SK-N-SH (cell line): Measurements from ENCODE around the gene CPTP. TPM values are rescaled to one million over a fixed set of nuclear protein-coding genes. Genes with fewer than 3 reads are reported as not detected.

Experiments
- CTCF ChIA-PET: fragments of 300-600, 350-600 bp; formaldehyde crosslinking; extraction: SDS; loops from one replicate; lab custom pipeline; 2021; lab: Yijun Ruan, JAX
- POLR2A ChIA-PET: fragments of 350-600 bp; sonication (Branson Sonifier 250); formaldehyde crosslinking; extraction: SDS; loops from one replicate; lab custom pipeline; 2020; ENCODE audit warnings: antibody characterized with exemption, inconsistent platforms; lab: Yijun Ruan, JAX
- DNase-seq: peaks from one replicate; pipeline ENCODE4 v3.0.0; 2012
- H2AFZ ChIP-seq: fragments of 200-600 bp; sonication (generic); 2 replicates; pipeline ENCODE4 v1.8.1; 2016; ENCODE audit warnings: antibody characterized with exemption, mild to moderate bottlenecking, low read depth
- H3F3A ChIP-seq: fragments of 200-600 bp; sonication (generic); replicated peaks from 2 replicates; pipeline ENCODE3; 2016; ENCODE audit warnings: antibody characterized with exemption, mild to moderate bottlenecking; ENCODE audit not compliant: insufficient read depth
- H3K27ac ChIP-seq, 2 experiments: fragments of 200-500 bp in 1 of 2; fragments of 200-600 bp in 1 of 2; sonication (Bioruptor generic) in 1 of 2; sonication (generic), shearing (Covaris generic) in 1 of 2; 2 replicates each; pipeline versions ENCODE4 v1.5.1 to v1.6.1; 2014 to 2016; ENCODE audit warnings: low read depth in 2 of 2, inconsistent platforms in 1 of 2, low read length in 1 of 2, mild to moderate bottlenecking in 1 of 2, mixed read lengths in 1 of 2
- H3K27me3 ChIP-seq: fragments of 200-600 bp; sonication (generic), shearing (Covaris generic); 2 replicates; pipeline ENCODE4 v1.6.1; 2016; ENCODE audit warnings: mixed run types; ENCODE audit not compliant: insufficient read depth
- H3K36me3 ChIP-seq, 2 experiments: fragments of 200-500 bp in 1 of 2; fragments of 200-600 bp in 1 of 2; sonication (Bioruptor generic) in 1 of 2; sonication (generic) in 1 of 2; replicated peaks in 1 of 2; 2 replicates each; pipeline versions ENCODE3 to v1.5.1; 2014 to 2016; ENCODE audit warnings: low read length in 1 of 2, mild to moderate bottlenecking in 1 of 2; ENCODE audit not compliant: insufficient read depth in 2 of 2, control insufficient read depth in 1 of 2
- H3K4me1 ChIP-seq, 2 experiments: fragments of 200-500 bp in 1 of 2; fragments of 200-600 bp in 1 of 2; sonication (Bioruptor generic) in 1 of 2; sonication (generic), shearing (Covaris generic) in 1 of 2; 2 replicates each; pipeline versions ENCODE4 v1.5.1 to v1.6.1; 2014 to 2016; ENCODE audit warnings: low read depth in 1 of 2, low read length in 1 of 2, mixed run types in 1 of 2; ENCODE audit not compliant: insufficient read depth in 2 of 2, control insufficient read depth in 1 of 2
- H3K4me2 ChIP-seq: fragments of 200-600 bp; sonication (generic), shearing (Covaris generic); 2 replicates; pipeline ENCODE4 v1.6.1; 2017; ENCODE audit warnings: mixed run types
- H3K4me3 ChIP-seq, 2 experiments: fragments of 200-500 bp in 1 of 2; fragments of 200-600 bp in 1 of 2; sonication (Bioruptor generic) in 1 of 2; sonication (generic), shearing (Covaris generic) in 1 of 2; 2 replicates each; pipeline versions ENCODE4 v1.5.1 to v1.8.1; 2014 to 2016; ENCODE audit warnings: low read depth in 2 of 2, inconsistent platforms in 1 of 2, low read length in 1 of 2, mild to moderate bottlenecking in 1 of 2, mixed read lengths in 1 of 2, moderate library complexity in 1 of 2
- H3K79me2 ChIP-seq: fragments of 200-600 bp; sonication (generic); 2 replicates; pipeline ENCODE4 v1.8.1; 2017; ENCODE audit warnings: mild to moderate bottlenecking; ENCODE audit not compliant: insufficient read depth
- H3K9ac ChIP-seq: fragments of 200-600 bp; sonication (generic); 2 replicates; pipeline ENCODE4 v1.6.1; 2017; ENCODE audit warnings: mixed run types
- H3K9me2 ChIP-seq: fragments of 200-600 bp; sonication (generic); 2 replicates; pipeline ENCODE4 v1.6.1; 2017; ENCODE audit warnings: mixed run types
- H3K9me3 ChIP-seq: fragments of 200-600 bp; sonication (generic); 2 replicates; pipeline ENCODE4 v1.6.1; 2017; ENCODE audit warnings: mixed run types, mild to moderate bottlenecking, moderate library complexity
- H4K20me1 ChIP-seq: fragments of 200-600 bp; sonication (generic); 2 replicates; pipeline ENCODE4 v1.6.1; 2017; ENCODE audit warnings: mild to moderate bottlenecking, mixed run types; ENCODE audit not compliant: insufficient read depth
- CHD2 ChIP-seq: fragments of 150-350 bp; IDR thresholded peaks from 2 replicates; pipeline ENCODE4 v1.6.1; 2018; ENCODE audit warnings: low read length; ENCODE audit not compliant: partially characterized antibody
- FOSL2 ChIP-seq: IDR thresholded peaks from 2 replicates; pipeline ENCODE4 v1.4.0; 2012; ENCODE audit warnings: low read depth, mild to moderate bottlenecking, moderate library complexity, borderline replicate concordance
- FOXJ3 ChIP-seq: sonication (generic); formaldehyde crosslinking; IDR thresholded peaks from 2 replicates; pipeline ENCODE4 v1.5.1; 2020; ENCODE audit warnings: mild to moderate bottlenecking, missing genetic modification reagents
- JUND ChIP-seq: IDR thresholded peaks from 2 replicates; pipeline ENCODE4 v1.4.0; 2012
- POLR2AphosphoS5 ChIP-seq: IDR thresholded peaks from 2 replicates; pipeline ENCODE4 v1.6.1; 2012; ENCODE audit warnings: low read depth, low read length
- RCOR1 ChIP-seq: fragments of 150-350 bp; IDR thresholded peaks from 2 replicates; pipeline ENCODE4 v1.6.1; 2017; ENCODE audit warnings: antibody characterized with exemption, low read length
- SIN3A ChIP-seq: IDR thresholded peaks from 2 replicates; pipeline ENCODE4 v1.6.1; 2012; ENCODE audit warnings: low read depth, mild to moderate bottlenecking, low read length, moderate library complexity, borderline replicate concordance
- TCF12 ChIP-seq: IDR thresholded peaks from 2 replicates; pipeline ENCODE4 v1.4.0; 2012
- YY1 ChIP-seq: IDR thresholded peaks from 2 replicates; pipeline ENCODE4 v1.4.0; 2012; ENCODE audit warnings: low read depth, mild to moderate bottlenecking
- WGBS: methylation state at CpG from one replicate; pipeline ENCODE4 v1.1.6; 2017; ENCODE audit warnings: low lambda C conversion rate; 5-methylcytosine and 5-hydroxymethylcytosine counted together
- polyA plus RNA-seq, 3 experiments: library from polyadenylated mRNA; depleted of rRNA; stranded (reverse); fragments of >200 nt; gene quantifications; 2 replicates each; pipeline ENCODE4 v1.2.3, GENCODE V29; 2012
- TF ChIP-seq, protein P1 (sequence below): IDR thresholded peaks from 2 replicates; pipeline ENCODE4 v1.4.0; 2012; ENCODE audit warnings: low read depth, borderline replicate concordance
- TF ChIP-seq, protein P2 (sequence below): IDR thresholded peaks from 2 replicates; pipeline ENCODE4 v1.4.0; 2012; ENCODE audit warnings: low read depth, borderline replicate concordance
- TF ChIP-seq, protein P3 (sequence below): fragments of 150-350 bp; IDR thresholded peaks from 2 replicates; pipeline ENCODE4 v1.6.1; 2017; ENCODE audit warnings: antibody characterized with exemption, low read length, low read depth, borderline replicate concordance
- TF ChIP-seq, protein P4 (sequence below): fragments of 200-600 bp; sonication (generic); IDR thresholded peaks from 2 replicates; pipeline ENCODE4 v1.6.1; 2017; ENCODE audit warnings: antibody characterized with exemption, mild to moderate bottlenecking, moderate library complexity
- TF ChIP-seq, protein P5 (sequence below): IDR thresholded peaks from 2 replicates; pipeline ENCODE4 v1.6.1; 2012; ENCODE audit warnings: mild to moderate bottlenecking, low read depth, low read length, moderate library complexity

Gene CPTP
- polyA plus RNA-seq, 1 of the 3 experiments (the other 2 are of a cell fraction), result 13.4 TPM

DNA sequence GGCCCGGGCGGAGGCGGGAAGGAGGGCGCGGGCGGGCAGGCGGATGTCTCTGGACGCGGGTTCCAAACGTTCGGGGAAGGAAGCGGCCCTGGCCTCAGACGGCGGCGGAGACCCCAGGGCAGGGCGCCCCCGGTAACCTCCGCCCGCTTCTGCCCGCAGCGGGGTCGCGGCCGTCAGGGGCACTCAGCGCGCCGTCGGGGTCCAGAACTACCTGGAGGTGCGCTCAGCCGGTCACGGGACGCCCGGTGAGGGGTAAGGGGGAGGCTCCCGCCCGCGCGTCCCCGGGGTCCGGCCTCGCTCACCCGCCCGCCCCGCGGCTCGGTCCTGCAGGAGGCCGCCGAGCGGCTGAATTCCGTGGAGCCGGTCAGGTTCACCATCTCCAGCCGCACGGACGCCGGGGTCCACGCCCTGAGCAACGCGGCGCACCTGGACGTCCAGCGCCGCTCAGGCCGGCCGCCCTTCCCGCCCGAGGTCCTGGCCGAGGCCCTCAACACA lies 15.8 kb upstream of the CPTP start:
- 0% methylated on average over 12 of the region's 66 CpGs for WGBS
- H3K36me3 ChIP-seq, result peaks cover 0 to 36% of the 10 kb centered on the region in 2 experiments
- peak overlapping the region; percentile 66 to 85 for H3K4me3 ChIP-seq
- CTCF ChIA-PET, result no interaction called here
- peak overlapping the region; percentile 87 for H3K4me2 ChIP-seq
- peaks cover 15% of the 10 kb centered on the region; the same call in 1 of the 2 replicates for H4K20me1 ChIP-seq
- peaks cover 35% of the 10 kb centered on the region for H3K79me2 ChIP-seq
- H3K27ac ChIP-seq, result peak overlapping the region; percentile 62 to 82; a peak in 3 of 4 replicates
- POLR2A ChIA-PET, result interaction anchor here (1.2 kb wide), 1 partner anchor 16 kb away, joined by 3 read pairs; no protein-coding TSS in a partner anchor
- H2AFZ ChIP-seq, result no peak overlapping the region
- TF ChIP-seq FOXJ3 (CRISPR knock-in tag) (no peak), TCF12 (no peak)
- TF ChIP-seq, protein P1, sequence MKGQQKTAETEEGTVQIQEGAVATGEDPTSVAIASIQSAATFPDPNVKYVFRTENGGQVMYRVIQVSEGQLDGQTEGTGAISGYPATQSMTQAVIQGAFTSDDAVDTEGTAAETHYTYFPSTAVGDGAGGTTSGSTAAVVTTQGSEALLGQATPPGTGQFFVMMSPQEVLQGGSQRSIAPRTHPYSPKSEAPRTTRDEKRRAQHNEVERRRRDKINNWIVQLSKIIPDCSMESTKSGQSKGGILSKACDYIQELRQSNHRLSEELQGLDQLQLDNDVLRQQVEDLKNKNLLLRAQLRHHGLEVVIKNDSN, result 0 out of 2 replicates have a peak, but pooled peaks have one; percentile 5
- no peaks in the 10 kb centered on the region for H3F3A ChIP-seq
- peak; percentile 71 for DNase-seq
- no peaks in the 10 kb centered on the region for H3K27me3 ChIP-seq
- H3K9me2 ChIP-seq, result no peaks in the 10 kb centered on the region
- H3K9me3 ChIP-seq, result no peaks in the 10 kb centered on the region
- H3K9ac ChIP-seq, result peak overlapping the region; percentile 74
- peaks cover 13 to 41% of the 10 kb centered on the region in 2 experiments; a peak in 2 of 4 replicates for H3K4me1 ChIP-seq

DNA sequence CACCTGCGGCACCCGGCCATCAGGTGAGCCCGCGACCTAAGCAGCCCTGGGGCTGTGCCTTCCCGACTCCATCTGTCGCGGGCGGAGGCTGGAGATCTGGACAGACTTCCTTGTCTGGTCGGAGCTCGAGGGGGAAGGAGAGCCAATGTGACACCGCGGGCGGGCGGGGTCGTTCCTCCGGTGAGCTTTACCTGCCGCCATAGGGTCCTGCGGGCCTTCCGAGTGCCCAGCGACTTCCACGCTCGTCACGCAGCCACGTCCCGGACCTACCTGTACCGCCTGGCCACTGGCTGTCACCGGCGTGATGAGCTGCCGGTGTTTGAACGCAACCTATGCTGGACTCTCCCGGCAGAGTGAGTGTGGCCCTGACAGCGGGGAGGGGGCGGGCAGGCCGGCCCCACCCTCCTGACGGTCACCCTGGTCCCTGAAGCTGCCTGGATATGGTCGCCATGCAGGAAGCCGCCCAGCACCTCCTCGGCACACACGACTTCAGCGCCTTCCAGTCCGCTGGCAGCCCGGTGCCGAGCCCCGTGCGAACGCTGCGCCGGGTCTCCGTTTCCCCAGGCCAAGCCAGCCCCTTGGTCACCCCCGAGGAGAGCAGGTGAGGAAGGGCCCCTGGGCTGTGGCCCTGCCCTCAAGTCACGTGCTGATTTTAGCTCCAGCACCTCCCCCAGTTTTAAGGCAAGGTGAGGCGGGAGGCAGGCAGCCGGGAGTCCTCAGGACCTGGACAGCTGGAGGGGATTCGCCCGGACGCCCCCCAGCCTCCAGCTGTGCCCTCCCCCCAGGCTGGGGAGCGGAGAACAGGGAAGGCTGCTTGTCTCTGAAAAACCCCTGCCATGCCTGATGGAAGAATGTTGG lies 15.1 kb upstream of the CPTP start:
- Histone ChIP-seq H3K9me2 (no peaks in the 10 kb centered on the region), H3K36me3 (peaks cover 0 to 43% of the 10 kb centered on the region in 2 experiments), H3F3A (no peaks in the 10 kb centered on the region), H3K4me3 (peak overlapping the region; percentile 66 to 85), H4K20me1 (peaks cover 15% of the 10 kb centered on the region; the same call in 1 of the 2 replicates), H3K27me3 (no peaks in the 10 kb centered on the region), H3K27ac (peak overlapping the region in 1 of 2 experiments; percentile 16; a peak in 1 of 4 replicates), H2AFZ (no peak overlapping the region), H3K9me3 (no peaks in the 10 kb centered on the region), H3K9ac (peak overlapping the region; percentile 74), H3K4me1 (peaks cover 13 to 34% of the 10 kb centered on the region in 2 experiments; a peak in 2 of 4 replicates), H3K79me2 (peaks cover 32% of the 10 kb centered on the region), H3K4me2 (peak overlapping the region; percentile 87)
- WGBS, result 83% methylated on average over 19 of the region's 57 CpGs
- DNase-seq, result peak; percentile 52
- ChIA-PET CTCF (interaction anchor here (1.1 to 1.4 kb wide), 3 partner anchors 9 to 39 kb away, joined by 3 to 7 read pairs (median 5); partner anchors contain the start of gene DVL1), POLR2A (interaction anchor here (1.2 kb wide), 1 partner anchor 16 kb away, joined by 3 read pairs; no protein-coding TSS in a partner anchor)
- TF ChIP-seq, protein P2, sequence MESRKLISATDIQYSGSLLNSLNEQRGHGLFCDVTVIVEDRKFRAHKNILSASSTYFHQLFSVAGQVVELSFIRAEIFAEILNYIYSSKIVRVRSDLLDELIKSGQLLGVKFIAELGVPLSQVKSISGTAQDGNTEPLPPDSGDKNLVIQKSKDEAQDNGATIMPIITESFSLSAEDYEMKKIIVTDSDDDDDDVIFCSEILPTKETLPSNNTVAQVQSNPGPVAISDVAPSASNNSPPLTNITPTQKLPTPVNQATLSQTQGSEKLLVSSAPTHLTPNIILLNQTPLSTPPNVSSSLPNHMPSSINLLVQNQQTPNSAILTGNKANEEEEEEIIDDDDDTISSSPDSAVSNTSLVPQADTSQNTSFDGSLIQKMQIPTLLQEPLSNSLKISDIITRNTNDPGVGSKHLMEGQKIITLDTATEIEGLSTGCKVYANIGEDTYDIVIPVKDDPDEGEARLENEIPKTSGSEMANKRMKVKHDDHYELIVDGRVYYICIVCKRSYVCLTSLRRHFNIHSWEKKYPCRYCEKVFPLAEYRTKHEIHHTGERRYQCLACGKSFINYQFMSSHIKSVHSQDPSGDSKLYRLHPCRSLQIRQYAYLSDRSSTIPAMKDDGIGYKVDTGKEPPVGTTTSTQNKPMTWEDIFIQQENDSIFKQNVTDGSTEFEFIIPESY, result no peak
- TF ChIP-seq, protein P3, sequence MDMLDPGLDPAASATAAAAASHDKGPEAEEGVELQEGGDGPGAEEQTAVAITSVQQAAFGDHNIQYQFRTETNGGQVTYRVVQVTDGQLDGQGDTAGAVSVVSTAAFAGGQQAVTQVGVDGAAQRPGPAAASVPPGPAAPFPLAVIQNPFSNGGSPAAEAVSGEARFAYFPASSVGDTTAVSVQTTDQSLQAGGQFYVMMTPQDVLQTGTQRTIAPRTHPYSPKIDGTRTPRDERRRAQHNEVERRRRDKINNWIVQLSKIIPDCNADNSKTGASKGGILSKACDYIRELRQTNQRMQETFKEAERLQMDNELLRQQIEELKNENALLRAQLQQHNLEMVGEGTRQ, result no peak
- TF ChIP-seq YY1 (no peak), RCOR1 (no peak), POLR2AphosphoS5 (no peak), CHD2 (no peak), JUND (no peak), FOSL2 (no peak), SIN3A (no peak)
- TF ChIP-seq, protein P4, sequence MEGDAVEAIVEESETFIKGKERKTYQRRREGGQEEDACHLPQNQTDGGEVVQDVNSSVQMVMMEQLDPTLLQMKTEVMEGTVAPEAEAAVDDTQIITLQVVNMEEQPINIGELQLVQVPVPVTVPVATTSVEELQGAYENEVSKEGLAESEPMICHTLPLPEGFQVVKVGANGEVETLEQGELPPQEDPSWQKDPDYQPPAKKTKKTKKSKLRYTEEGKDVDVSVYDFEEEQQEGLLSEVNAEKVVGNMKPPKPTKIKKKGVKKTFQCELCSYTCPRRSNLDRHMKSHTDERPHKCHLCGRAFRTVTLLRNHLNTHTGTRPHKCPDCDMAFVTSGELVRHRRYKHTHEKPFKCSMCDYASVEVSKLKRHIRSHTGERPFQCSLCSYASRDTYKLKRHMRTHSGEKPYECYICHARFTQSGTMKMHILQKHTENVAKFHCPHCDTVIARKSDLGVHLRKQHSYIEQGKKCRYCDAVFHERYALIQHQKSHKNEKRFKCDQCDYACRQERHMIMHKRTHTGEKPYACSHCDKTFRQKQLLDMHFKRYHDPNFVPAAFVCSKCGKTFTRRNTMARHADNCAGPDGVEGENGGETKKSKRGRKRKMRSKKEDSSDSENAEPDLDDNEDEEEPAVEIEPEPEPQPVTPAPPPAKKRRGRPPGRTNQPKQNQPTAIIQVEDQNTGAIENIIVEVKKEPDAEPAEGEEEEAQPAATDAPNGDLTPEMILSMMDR, result no peak
- TF ChIP-seq, protein P5, sequence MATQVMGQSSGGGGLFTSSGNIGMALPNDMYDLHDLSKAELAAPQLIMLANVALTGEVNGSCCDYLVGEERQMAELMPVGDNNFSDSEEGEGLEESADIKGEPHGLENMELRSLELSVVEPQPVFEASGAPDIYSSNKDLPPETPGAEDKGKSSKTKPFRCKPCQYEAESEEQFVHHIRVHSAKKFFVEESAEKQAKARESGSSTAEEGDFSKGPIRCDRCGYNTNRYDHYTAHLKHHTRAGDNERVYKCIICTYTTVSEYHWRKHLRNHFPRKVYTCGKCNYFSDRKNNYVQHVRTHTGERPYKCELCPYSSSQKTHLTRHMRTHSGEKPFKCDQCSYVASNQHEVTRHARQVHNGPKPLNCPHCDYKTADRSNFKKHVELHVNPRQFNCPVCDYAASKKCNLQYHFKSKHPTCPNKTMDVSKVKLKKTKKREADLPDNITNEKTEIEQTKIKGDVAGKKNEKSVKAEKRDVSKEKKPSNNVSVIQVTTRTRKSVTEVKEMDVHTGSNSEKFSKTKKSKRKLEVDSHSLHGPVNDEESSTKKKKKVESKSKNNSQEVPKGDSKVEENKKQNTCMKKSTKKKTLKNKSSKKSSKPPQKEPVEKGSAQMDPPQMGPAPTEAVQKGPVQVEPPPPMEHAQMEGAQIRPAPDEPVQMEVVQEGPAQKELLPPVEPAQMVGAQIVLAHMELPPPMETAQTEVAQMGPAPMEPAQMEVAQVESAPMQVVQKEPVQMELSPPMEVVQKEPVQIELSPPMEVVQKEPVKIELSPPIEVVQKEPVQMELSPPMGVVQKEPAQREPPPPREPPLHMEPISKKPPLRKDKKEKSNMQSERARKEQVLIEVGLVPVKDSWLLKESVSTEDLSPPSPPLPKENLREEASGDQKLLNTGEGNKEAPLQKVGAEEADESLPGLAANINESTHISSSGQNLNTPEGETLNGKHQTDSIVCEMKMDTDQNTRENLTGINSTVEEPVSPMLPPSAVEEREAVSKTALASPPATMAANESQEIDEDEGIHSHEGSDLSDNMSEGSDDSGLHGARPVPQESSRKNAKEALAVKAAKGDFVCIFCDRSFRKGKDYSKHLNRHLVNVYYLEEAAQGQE, result no peak
